Measurements from ENCODE around the gene ATXN1L.
"Not testable (repeated sequence)": the region's sequence is repeated elsewhere in the genome, so short reads cannot be mapped to it uniquely, and the experiment has no call there.

ATXN1L gene

DNA sequence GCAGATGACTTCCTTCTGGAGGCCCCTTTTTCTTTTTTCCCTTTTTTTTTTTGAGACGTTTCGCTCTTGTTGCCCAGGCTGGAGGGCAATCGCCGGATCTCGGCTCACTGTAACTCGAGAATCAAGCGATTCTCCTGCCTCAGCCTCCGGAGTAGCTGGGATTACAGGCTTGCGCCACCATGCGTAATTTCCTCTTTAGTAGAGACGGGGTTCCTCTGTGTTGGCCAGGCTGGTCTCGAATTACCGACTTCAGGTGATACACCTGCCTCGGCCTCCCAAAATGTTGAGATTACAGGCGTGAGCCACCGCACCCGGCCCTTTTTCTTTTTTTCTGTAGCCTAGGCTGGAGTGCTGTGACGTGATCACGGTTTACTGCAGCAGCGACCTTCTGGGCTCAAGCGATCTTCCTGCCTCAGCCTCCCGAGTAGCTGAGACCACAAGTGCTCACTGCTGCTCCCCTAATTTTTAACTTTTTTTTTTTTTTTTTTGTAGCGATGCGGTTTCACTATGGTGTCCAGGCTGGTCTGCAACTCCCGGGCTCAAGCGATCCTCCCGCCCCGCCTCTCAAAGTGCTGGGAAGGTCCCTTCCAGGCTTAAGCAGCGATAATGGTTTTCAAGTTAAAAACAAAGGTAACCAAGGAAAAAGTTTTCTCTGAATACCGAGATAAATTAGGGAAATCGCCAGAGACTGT lies 48.6 kb downstream of the ATXN1L start:
- no peak for TF ChIP-seq ZNF274 (IDR thresholded peaks at IDR 0.05; ENCODE audit: low read depth, low read length)
- peak overlapping the region; percentile 85 for H3K4me3 ChIP-seq (ENCODE audit: low read length)

DNA sequence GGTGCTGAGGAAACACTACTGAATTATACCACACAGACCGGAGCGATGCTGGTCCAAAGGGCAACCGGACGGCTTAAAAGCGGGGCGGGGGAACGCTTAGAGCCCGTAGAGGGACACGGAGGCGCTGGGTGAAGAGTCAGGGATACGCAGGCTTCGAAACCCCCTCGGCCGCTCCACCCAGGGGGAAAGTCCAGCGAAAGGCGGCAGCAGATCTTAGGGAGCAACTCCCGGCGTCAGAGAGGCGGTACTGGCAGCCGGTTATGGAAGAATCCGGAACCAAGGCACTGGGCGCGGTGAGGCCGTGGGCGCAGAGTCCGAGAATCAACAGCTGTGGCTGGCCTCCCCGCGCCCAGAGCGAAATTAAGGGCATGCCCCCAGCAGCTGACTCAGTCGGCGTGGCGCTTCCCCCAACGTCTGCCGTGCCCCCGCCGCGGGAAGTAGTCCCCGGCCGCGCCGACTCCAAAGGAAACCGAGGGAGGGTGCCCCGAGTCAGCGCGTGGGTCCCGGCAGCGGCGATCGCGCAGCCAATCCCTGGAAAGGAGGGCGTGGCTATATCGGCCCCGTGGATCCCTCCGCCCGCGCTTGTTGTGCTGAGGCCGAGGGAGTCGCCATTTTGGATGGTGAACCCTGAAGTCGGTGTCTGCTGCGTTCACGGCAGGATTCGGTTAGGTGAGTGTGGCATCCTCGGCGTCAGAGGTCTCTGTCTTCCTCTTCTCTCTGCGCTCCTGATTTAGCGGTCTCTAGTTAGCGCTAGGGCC lies 49.3 kb downstream of the ATXN1L start, which contains the start of gene IST1:
IST1 (plus strand) TSS at position 611 of the 758 bp plus-strand sequence. CDS start 20,110 bp downstream, outside the sequence.
- peak within 1 kb of the TSS; percentile 85 for H3K4me3 ChIP-seq (ENCODE audit: low read length)
- no peak for TF ChIP-seq ZNF274 (IDR thresholded peaks at IDR 0.05; ENCODE audit: low read depth, low read length)

DNA sequence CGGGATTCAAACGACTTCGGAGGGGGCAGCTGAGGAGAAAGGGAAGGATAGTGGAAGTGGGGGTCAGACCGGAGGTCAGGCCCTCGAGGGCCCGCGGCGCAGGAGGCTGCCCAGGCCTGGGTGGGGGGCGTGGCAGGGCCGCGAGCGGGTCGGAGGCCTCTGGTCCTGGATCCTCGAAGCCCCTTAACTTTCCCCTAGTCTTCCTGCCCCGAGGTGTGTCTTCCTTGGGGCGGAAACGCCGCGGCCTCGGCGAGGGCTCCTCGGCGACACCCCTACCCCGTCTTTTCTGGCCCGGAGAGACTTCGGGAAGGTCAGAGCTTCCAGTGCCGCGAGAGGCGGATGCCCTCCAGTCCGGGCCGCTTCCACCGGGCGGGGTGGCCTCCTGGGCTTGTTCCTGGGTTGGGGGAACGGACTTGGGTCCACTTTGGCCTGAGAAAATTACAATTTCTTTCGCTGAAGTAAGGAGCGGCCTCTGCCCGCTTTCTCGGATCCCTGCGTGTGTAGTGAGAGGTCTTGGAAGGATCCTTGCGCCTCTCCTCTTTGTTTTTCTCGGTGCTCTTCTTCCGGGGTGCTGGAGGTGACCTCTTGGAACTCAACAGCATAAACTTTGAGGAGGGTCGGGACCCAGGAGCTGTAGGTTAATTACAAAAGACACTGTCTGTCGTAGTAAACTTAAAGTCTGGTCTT lies 50.0 kb downstream of the ATXN1L start:
- no peak for TF ChIP-seq ZNF274 (IDR thresholded peaks at IDR 0.05; ENCODE audit: low read depth, low read length)
- H3K4me3 ChIP-seq (ENCODE audit: low read length) = peak overlapping the region; percentile 85

DNA sequence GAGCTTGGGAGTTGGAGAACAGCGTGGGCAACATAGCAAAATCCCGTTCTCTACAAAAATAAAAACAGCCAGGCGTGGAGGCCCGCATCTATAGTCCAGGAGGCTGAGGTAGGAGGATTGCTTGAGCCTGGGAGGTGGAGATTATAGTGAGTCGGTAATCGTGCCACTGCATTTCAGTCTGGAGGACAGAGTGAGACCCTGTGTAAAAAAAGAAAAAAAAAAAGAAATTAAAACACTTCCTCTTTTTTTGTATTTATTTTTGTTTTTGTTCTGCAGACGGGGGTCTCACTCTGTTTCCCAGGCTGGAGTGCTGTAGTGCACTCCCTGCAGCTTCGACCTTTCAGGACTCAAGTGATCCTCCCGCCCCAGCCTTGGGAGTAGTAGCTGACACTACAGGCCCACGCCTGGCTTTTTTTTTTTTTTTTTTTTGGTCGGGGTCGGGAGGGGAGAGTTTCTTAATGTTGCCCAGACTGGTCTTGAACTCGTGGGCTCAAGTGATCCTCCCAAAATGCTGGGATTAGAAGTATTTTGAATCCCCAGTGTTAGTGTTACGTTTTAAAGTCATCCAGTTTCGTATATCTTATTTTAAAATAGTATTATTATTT lies 51.1 kb downstream of the ATXN1L start:
- TF ChIP-seq ZNF274 (IDR thresholded peaks at IDR 0.05; ENCODE audit: low read depth, low read length) = no peak

DNA sequence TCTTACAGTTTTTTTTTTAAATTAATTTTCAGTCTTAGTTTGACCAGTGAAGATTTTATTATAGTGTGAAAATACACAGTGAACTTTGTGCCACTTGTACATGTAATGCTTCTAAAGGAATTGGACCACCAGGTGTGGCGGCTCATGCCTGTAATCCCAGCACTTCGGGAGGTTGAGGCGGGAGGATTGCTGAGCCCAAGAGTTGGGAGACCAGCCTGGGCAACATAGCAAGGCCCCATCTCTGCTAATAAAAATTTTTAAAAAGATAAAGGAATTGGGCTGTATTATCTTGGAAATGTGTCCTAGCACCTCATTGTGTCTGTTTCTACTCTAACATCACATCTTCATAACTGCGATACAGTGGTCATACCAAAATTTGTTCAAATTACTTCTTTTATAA lies 53.4 kb downstream of the ATXN1L start:
- no peak overlapping the region for H3K4me3 ChIP-seq (ENCODE audit: low read length)

More for the DNA sequence above, 51.1 kb downstream of the ATXN1L start:
- H3K4me3 ChIP-seq (ENCODE audit: low read length) = peak overlapping the region; percentile 85

DNA sequence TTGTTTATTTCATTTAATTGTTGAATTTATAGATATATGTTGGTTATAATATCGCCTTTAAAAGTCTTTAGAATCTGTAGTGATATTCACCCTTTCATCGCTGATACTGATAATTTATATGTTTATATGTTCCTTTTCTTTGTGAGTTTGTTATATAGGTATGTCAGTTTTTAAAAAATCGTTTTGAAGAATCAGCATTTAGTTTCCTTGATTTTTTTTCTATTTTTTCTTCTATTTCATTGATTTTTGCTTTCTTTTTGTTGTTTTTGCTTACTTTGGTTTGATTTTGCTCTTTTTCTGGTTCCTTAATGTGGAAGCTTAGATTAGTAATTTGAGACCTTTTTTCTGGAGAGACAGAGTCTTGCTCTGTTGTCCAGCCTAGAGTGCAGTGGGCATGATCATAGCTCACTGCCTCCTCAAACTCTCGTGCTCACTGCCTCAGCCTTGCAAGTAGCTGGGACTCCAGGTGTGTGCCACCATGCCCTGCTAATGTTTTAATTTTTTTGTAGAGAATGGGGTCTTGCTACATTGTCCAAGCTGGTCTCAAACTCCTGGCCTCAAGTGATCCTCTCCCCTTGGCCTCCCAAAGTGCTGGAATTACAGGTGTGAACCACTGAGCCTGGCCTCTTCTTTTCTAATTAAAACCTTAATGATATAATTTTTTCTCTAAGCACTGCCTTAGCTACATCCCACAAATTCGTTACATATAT lies 57.0 kb downstream of the ATXN1L start:
- no peak overlapping the region for H3K4me3 ChIP-seq (ENCODE audit: low read length)
- TF ChIP-seq ZNF274 (IDR thresholded peaks at IDR 0.05; ENCODE audit: low read depth, low read length) = no peak

More for the DNA sequence above, 53.4 kb downstream of the ATXN1L start:
- no peak for TF ChIP-seq ZNF274 (IDR thresholded peaks at IDR 0.05; ENCODE audit: low read depth, low read length)

DNA sequence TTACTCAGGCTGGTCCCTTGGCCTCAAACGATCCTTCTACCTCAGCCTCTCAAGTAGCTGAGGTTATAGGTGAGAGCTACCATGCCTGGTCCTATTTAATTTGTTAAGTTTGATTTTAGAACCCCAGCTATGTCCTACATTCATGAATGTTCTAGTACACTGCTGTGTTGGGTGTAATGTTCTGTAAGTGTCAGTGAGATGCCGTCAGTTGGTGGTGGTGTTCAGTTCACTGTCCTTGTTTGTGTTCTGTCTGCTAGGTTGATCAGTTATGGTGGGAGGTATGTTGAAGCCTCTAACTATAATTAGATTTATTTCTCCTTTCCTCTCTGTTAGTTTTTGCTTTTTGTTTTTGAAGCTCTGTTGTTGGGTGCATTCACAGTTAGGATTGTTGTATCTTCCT lies 57.8 kb downstream of the ATXN1L start:
- H3K4me3 ChIP-seq (ENCODE audit: low read length) = no peak overlapping the region
- no peak for TF ChIP-seq ZNF274 (IDR thresholded peaks at IDR 0.05; ENCODE audit: low read depth, low read length)

DNA sequence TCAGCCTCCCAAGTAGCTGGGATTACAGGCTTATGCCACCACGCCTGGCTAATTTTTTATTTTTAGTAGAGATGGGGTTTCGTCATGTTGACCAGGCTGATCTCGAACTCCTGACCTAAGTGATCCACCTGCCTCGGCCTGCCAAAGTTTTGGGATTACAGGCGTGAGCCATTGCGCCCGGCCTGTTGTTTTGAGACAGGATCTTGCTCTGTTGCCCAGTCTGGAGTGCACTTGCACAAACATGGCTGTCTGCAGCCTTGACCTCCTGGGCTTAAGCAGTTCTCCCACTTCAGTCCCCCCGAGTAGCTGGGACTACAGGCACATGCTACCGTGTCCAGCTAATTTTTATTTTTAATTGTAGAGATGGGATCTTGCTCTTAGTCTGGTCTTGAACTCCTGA lies 58.5 kb downstream of the ATXN1L start:
- no peak for TF ChIP-seq ZNF274 (IDR thresholded peaks at IDR 0.05; ENCODE audit: low read depth, low read length)
- H3K4me3 ChIP-seq (ENCODE audit: low read length) = no peak overlapping the region

DNA sequence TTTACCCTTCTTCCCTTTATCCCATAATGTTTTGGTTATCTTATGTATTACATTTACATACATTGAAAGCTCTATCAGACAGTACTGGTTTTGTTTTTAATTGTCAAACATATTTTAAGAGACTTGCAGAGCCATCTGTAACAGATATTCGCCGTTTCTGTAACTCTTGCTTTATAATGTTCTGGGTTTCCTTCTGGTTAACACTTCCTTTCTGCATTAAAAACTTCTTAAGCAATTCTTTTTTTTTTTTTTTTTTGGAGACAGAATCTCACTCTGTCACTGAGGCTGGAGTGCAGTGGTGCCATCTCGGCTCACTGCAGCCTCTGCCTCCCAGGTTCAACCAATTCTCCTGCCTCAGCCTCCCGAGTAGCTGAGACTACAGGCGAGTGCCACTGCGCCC lies 60.0 kb downstream of the ATXN1L start:
- not testable (repeated sequence) for H3K4me3 ChIP-seq (ENCODE audit: low read length)
